ENCODE results near the gene KCNQ1OT1.

Gene KCNQ1OT1

GRCh38 chr11:2736577-2737225, 36.9 kb upstream of the KCNQ1OT1 start:
- no peak for DNase-seq

- no peak for DNase-seq
These were observed 35.3 kb upstream of the KCNQ1OT1 start for GRCh38 chr11:2735053-2735589.

- no peak for DNase-seq
These were observed 34.6 kb upstream of the KCNQ1OT1 start for GRCh38 chr11:2734181-2735052.

- DNase-seq, result no peak
These were observed 33.3 kb upstream of the KCNQ1OT1 start for GRCh38 chr11:2732940-2733628.

GRCh38 chr11:2732261-2732939, 32.6 kb upstream of the KCNQ1OT1 start:
- DNase-seq, result no peak

- DNase-seq, result no peak
These were observed 31.6 kb upstream of the KCNQ1OT1 start for GRCh38 chr11:2731130-2732125.

GRCh38 chr11:2730272-2731129, 30.7 kb upstream of the KCNQ1OT1 start:
- no peak for DNase-seq

- DNase-seq, result no peak
These were observed 30.0 kb upstream of the KCNQ1OT1 start for GRCh38 chr11:2729841-2730240.

- DNase-seq, result no peak
These were observed 29.0 kb upstream of the KCNQ1OT1 start for GRCh38 chr11:2728663-2729332.

GRCh38 chr11:2728128-2728662, 28.4 kb upstream of the KCNQ1OT1 start:
- DNase-seq, result no peak

GRCh38 chr11:2726964-2727363, 27.2 kb upstream of the KCNQ1OT1 start:
- DNase-seq, result no peak

- DNase-seq, result no peak
These were observed 25.8 kb upstream of the KCNQ1OT1 start for GRCh38 chr11:2725368-2726300.

- DNase-seq, result no peak
These were observed 25.0 kb upstream of the KCNQ1OT1 start for GRCh38 chr11:2724653-2725367.

- DNase-seq, result no peak
These were observed 24.3 kb upstream of the KCNQ1OT1 start for GRCh38 chr11:2724104-2724503.

GRCh38 chr11:2722955-2723354, 23.2 kb upstream of the KCNQ1OT1 start:
- DNase-seq, result no peak

- DNase-seq, result no peak
These were observed 21.6 kb upstream of the KCNQ1OT1 start for GRCh38 chr11:2721210-2721916.
